HEK293 (cell line): ENCODE data around the gene PPCDC.

Experiments
- GLIS2 ChIP-seq: fragments of 450-650 bp; formaldehyde crosslinking; IDR thresholded peaks from 2 replicates; pipeline ENCODE4 v1.5.1; 2016; ENCODE audit warnings: missing biosample characterization, missing genetic modification characterization
- HOXD13 ChIP-seq: sonication (generic); formaldehyde crosslinking; IDR thresholded peaks from 2 replicates; pipeline ENCODE4 v1.8.0; 2022; ENCODE audit warnings: missing genetic modification reagents, borderline replicate concordance
- KLF10 ChIP-seq: fragments of 450-650 bp; IDR thresholded peaks from 2 replicates; pipeline ENCODE4 v1.5.1; 2018; ENCODE audit warnings: missing biosample characterization, mild to moderate bottlenecking, missing genetic modification characterization
- SP2 ChIP-seq: fragments of 450-650 bp; formaldehyde crosslinking; IDR thresholded peaks from 2 replicates; pipeline ENCODE4 v1.5.1; 2016; ENCODE audit warnings: missing biosample characterization, missing genetic modification characterization
- TRIM28 ChIP-seq: IDR thresholded peaks from 2 replicates; pipeline ENCODE4 v1.6.1; 2011; ENCODE audit warnings: low read length, control low read depth, borderline replicate concordance
- YY2 ChIP-seq: fragments of 450-650 bp; formaldehyde crosslinking; IDR thresholded peaks from 2 replicates; pipeline ENCODE4 v1.5.1; 2016; ENCODE audit warnings: missing biosample characterization, missing genetic modification characterization
- ZBTB48 ChIP-seq: fragments of 450-650 bp; formaldehyde crosslinking; IDR thresholded peaks from 2 replicates; pipeline ENCODE4 v1.5.1; 2016; ENCODE audit warnings: missing biosample characterization, missing genetic modification characterization
- ZEB2 ChIP-seq: fragments of 450-650 bp; formaldehyde crosslinking; IDR thresholded peaks from 2 replicates; pipeline ENCODE4 v1.5.1; 2016; ENCODE audit warnings: missing biosample characterization, missing genetic modification characterization
- ZFP3 ChIP-seq: fragments of 450-650 bp; formaldehyde crosslinking; IDR thresholded peaks from 2 replicates; pipeline ENCODE4 v1.5.1; 2016; ENCODE audit warnings: low read depth, missing biosample characterization, missing genetic modification characterization
- ZFP37 ChIP-seq: fragments of 450-650 bp; formaldehyde crosslinking; IDR thresholded peaks from 2 replicates; pipeline ENCODE4 v1.5.1; 2016; ENCODE audit warnings: missing biosample characterization, missing genetic modification characterization
- ZNF114 ChIP-seq: fragments of 450-650 bp; formaldehyde crosslinking; IDR thresholded peaks from 2 replicates; pipeline ENCODE4 v1.5.0; 2017; ENCODE audit warnings: missing biosample characterization, missing genetic modification characterization
- ZNF146 ChIP-seq: fragments of 450-650 bp; formaldehyde crosslinking; IDR thresholded peaks from 2 replicates; pipeline ENCODE4 v1.5.1; 2016; ENCODE audit warnings: missing biosample characterization, missing genetic modification characterization
- ZNF19 ChIP-seq: fragments of 450-650 bp; formaldehyde crosslinking; IDR thresholded peaks from 2 replicates; pipeline ENCODE4; 2016; ENCODE audit warnings: missing biosample characterization, missing genetic modification characterization, low read depth
- ZNF202 ChIP-seq: fragments of 450-650 bp; formaldehyde crosslinking; IDR thresholded peaks from 2 replicates; pipeline ENCODE4 v1.5.1; 2016; ENCODE audit warnings: missing biosample characterization, missing genetic modification characterization, borderline replicate concordance
- ZNF23 ChIP-seq: fragments of 450-650 bp; formaldehyde crosslinking; IDR thresholded peaks from 2 replicates; pipeline ENCODE4 v1.5.1; 2016; ENCODE audit warnings: missing biosample characterization, missing genetic modification characterization, borderline replicate concordance
- ZNF324 ChIP-seq: fragments of 450-650 bp; formaldehyde crosslinking; IDR thresholded peaks from 2 replicates; pipeline ENCODE4 v1.5.1; 2016; ENCODE audit warnings: missing biosample characterization, missing genetic modification characterization
- ZNF335 ChIP-seq: fragments of 450-650 bp; formaldehyde crosslinking; conservative IDR thresholded peaks from 2 replicates; pipeline ENCODE4 v1.5.1; 2016; ENCODE audit warnings: missing biosample characterization, missing genetic modification characterization
- ZNF404 ChIP-seq: fragments of 450-650 bp; formaldehyde crosslinking; IDR thresholded peaks from 2 replicates; pipeline ENCODE4 v1.5.1; 2017; ENCODE audit warnings: missing biosample characterization, missing genetic modification characterization
- ZNF473 ChIP-seq: fragments of 450-650 bp; formaldehyde crosslinking; IDR thresholded peaks from 2 replicates; pipeline ENCODE4 v1.5.1; 2017; ENCODE audit warnings: missing biosample characterization, missing genetic modification characterization
- ZNF529 ChIP-seq: fragments of 450-650 bp; formaldehyde crosslinking; IDR thresholded peaks from 2 replicates; pipeline ENCODE4 v1.5.1; 2017; ENCODE audit warnings: missing genetic modification characterization, missing biosample characterization; ENCODE audit not compliant: insufficient replicate concordance
- ZNF530 ChIP-seq: fragments of 450-650 bp; formaldehyde crosslinking; IDR thresholded peaks from 2 replicates; pipeline ENCODE4 v1.5.1; 2016; ENCODE audit warnings: low read depth, missing biosample characterization, missing genetic modification characterization
- ZNF664 ChIP-seq: fragments of 450-650 bp; formaldehyde crosslinking; IDR thresholded peaks from 2 replicates; pipeline ENCODE4 v1.5.1; 2016; ENCODE audit warnings: missing biosample characterization, missing genetic modification characterization
- ZNF701 ChIP-seq: fragments of 450-650 bp; formaldehyde crosslinking; IDR thresholded peaks from 2 replicates; pipeline ENCODE4 v1.5.1; 2016; ENCODE audit warnings: missing biosample characterization, missing genetic modification characterization
- TF ChIP-seq, protein P1 (sequence below): fragments of 450-650 bp; formaldehyde crosslinking; IDR thresholded peaks from 2 replicates; pipeline ENCODE4 v1.5.1; 2016; ENCODE audit warnings: missing biosample characterization, missing genetic modification characterization
- TF ChIP-seq, protein P2 (sequence below): fragments of 450-650 bp; formaldehyde crosslinking; IDR thresholded peaks from 2 replicates; pipeline ENCODE4 v1.5.1; 2016; ENCODE audit warnings: missing biosample characterization, missing genetic modification characterization
- TF ChIP-seq, protein P3 (sequence below): fragments of 450-650 bp; formaldehyde crosslinking; IDR thresholded peaks from 2 replicates; pipeline ENCODE4 v1.5.1; 2016; ENCODE audit warnings: missing biosample characterization, missing genetic modification characterization
- TF ChIP-seq, protein P4 (sequence below): fragments of 450-650 bp; formaldehyde crosslinking; IDR thresholded peaks from 2 replicates; pipeline ENCODE4 v1.5.1; 2016; ENCODE audit warnings: missing biosample characterization, missing genetic modification characterization, borderline replicate concordance
- TF ChIP-seq, protein P5 (sequence below): fragments of 450-650 bp; formaldehyde crosslinking; IDR thresholded peaks from 2 replicates; pipeline ENCODE4 v1.5.1; 2016; ENCODE audit warnings: missing biosample characterization, missing genetic modification characterization
- TF ChIP-seq, protein P6 (sequence below): fragments of 450-650 bp; formaldehyde crosslinking; IDR thresholded peaks from 2 replicates; pipeline ENCODE4 v1.5.1; 2016; ENCODE audit warnings: missing biosample characterization, missing genetic modification characterization
- TF ChIP-seq, protein P7 (sequence below): fragments of 450-650 bp; formaldehyde crosslinking; IDR thresholded peaks from 2 replicates; pipeline ENCODE4 v1.5.1; 2017; ENCODE audit warnings: missing biosample characterization, mild to moderate bottlenecking, missing genetic modification characterization, moderate library complexity

The PPCDC gene

DNA sequence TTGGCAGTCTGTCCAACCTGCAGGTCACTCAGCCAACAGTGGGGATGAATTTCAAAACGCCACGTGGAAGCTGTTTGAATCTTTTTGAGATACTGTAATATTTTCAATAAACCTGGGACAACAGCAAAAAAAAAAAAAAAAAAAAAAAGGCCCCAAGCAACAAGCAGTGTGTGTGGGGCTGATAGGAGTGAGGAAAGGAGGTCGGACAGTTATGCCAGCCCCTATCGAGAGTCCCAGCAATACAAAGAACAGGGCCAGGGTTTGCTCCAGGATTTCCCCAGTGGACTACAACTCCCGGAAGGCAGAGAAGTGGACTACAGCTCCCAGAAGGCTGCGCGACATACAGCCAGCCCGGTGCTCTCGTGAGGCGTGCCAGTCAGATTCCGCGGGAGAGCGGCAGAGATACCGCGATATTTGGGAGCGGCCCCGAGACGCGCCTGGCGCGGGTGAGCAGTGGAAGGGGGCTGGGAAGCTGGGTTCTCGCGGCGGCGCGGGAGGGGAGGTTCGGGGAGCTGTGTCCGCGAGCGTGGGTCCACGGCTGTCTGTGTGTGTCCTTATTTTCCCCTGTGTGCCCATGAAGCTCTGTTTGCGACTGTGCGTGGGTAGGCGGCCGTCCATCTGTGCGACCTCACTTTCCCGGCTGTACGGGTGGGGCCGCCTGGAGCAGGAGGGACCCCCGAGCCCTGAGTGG, at the start of gene PPCDC (continued):
- TF ChIP-seq, protein P1, sequence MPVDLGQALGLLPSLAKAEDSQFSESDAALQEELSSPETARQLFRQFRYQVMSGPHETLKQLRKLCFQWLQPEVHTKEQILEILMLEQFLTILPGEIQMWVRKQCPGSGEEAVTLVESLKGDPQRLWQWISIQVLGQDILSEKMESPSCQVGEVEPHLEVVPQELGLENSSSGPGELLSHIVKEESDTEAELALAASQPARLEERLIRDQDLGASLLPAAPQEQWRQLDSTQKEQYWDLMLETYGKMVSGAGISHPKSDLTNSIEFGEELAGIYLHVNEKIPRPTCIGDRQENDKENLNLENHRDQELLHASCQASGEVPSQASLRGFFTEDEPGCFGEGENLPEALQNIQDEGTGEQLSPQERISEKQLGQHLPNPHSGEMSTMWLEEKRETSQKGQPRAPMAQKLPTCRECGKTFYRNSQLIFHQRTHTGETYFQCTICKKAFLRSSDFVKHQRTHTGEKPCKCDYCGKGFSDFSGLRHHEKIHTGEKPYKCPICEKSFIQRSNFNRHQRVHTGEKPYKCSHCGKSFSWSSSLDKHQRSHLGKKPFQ (tag by site-specific recombination) = peak; percentile 47; the same call in 1 of the 2 replicates
- no peak for TF ChIP-seq ZNF529 (tag by site-specific recombination)
- TF ChIP-seq ZNF146 (tag by site-specific recombination) = peak; percentile 62; the same call in 1 of the 2 replicates
- no peak for TF ChIP-seq ZNF473 (tag by site-specific recombination)
- TF ChIP-seq ZNF664 (tag by site-specific recombination) = no peak
- TF ChIP-seq, protein P2, sequence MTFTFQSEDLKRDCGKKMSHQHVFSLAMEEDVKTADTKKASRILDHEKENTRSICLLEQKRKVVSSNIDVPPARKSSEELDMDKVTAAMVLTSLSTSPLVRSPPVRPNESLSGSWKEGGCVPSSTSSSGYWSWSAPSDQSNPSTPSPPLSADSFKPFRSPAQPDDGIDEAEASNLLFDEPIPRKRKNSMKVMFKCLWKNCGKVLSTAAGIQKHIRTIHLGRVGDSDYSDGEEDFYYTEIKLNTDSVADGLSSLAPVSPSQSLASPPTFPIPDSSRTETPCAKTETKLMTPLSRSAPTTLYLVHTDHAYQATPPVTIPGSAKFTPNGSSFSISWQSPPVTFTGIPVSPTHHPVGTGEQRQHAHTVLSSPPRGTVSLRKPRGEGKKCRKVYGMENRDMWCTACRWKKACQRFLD (tag by site-specific recombination) = no peak
- peak; percentile 75 for TF ChIP-seq ZEB2 (tag by site-specific recombination)
- no peak for TF ChIP-seq TRIM28
- no peak for TF ChIP-seq ZNF701
- TF ChIP-seq KLF10 (tag by site-specific recombination) = peak; percentile 76; the same call in 1 of the 2 replicates
- no peak for TF ChIP-seq ZFP3
- TF ChIP-seq YY2 (tag by site-specific recombination) = peak; percentile 73; the same call in 1 of the 2 replicates
- TF ChIP-seq, protein P3, sequence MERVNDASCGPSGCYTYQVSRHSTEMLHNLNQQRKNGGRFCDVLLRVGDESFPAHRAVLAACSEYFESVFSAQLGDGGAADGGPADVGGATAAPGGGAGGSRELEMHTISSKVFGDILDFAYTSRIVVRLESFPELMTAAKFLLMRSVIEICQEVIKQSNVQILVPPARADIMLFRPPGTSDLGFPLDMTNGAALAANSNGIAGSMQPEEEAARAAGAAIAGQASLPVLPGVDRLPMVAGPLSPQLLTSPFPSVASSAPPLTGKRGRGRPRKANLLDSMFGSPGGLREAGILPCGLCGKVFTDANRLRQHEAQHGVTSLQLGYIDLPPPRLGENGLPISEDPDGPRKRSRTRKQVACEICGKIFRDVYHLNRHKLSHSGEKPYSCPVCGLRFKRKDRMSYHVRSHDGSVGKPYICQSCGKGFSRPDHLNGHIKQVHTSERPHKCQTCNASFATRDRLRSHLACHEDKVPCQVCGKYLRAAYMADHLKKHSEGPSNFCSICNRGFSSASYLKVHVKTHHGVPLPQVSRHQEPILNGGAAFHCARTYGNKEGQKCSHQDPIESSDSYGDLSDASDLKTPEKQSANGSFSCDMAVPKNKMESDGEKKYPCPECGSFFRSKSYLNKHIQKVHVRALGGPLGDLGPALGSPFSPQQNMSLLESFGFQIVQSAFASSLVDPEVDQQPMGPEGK (tag by site-specific recombination) = peak; percentile 97
- peak; percentile 78; the same call in 1 of the 2 replicates for TF ChIP-seq ZBTB48
- no peak for TF ChIP-seq ZNF114
- no peak for TF ChIP-seq ZNF202 (tag by site-specific recombination)
- peak; percentile 70 for TF ChIP-seq SP2 (tag by site-specific recombination)
- peak; percentile 87 for TF ChIP-seq ZFP37
- TF ChIP-seq ZNF404 = no peak
- TF ChIP-seq, protein P4, sequence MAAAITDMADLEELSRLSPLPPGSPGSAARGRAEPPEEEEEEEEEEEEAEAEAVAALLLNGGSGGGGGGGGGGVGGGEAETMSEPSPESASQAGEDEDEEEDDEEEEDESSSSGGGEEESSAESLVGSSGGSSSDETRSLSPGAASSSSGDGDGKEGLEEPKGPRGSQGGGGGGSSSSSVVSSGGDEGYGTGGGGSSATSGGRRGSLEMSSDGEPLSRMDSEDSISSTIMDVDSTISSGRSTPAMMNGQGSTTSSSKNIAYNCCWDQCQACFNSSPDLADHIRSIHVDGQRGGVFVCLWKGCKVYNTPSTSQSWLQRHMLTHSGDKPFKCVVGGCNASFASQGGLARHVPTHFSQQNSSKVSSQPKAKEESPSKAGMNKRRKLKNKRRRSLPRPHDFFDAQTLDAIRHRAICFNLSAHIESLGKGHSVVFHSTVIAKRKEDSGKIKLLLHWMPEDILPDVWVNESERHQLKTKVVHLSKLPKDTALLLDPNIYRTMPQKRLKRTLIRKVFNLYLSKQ = no peak; the same call in 1 of the 2 replicates
- TF ChIP-seq ZNF19 = no peak
- TF ChIP-seq ZNF530 (tag by site-specific recombination) = no peak
- TF ChIP-seq, protein P5, sequence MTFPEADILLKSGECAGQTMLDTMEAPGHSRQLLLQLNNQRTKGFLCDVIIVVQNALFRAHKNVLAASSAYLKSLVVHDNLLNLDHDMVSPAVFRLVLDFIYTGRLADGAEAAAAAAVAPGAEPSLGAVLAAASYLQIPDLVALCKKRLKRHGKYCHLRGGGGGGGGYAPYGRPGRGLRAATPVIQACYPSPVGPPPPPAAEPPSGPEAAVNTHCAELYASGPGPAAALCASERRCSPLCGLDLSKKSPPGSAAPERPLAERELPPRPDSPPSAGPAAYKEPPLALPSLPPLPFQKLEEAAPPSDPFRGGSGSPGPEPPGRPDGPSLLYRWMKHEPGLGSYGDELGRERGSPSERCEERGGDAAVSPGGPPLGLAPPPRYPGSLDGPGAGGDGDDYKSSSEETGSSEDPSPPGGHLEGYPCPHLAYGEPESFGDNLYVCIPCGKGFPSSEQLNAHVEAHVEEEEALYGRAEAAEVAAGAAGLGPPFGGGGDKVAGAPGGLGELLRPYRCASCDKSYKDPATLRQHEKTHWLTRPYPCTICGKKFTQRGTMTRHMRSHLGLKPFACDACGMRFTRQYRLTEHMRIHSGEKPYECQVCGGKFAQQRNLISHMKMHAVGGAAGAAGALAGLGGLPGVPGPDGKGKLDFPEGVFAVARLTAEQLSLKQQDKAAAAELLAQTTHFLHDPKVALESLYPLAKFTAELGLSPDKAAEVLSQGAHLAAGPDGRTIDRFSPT = peak; percentile 41; the same call in 1 of the 2 replicates
- TF ChIP-seq ZNF335 (tag by site-specific recombination) = peak; percentile 94
- TF ChIP-seq, protein P6, sequence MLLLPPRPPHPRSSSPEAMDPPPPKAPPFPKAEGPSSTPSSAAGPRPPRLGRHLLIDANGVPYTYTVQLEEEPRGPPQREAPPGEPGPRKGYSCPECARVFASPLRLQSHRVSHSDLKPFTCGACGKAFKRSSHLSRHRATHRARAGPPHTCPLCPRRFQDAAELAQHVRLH (tag by site-specific recombination) = no peak; the same call in none of the 2 replicates
- TF ChIP-seq GLIS2 = peak; percentile 51
- TF ChIP-seq HOXD13 = peak; percentile 62; the same call in 1 of the 2 replicates
- TF ChIP-seq ZNF324 (tag by site-specific recombination) = peak; percentile 87; the same call in 1 of the 2 replicates
- TF ChIP-seq, protein P7, sequence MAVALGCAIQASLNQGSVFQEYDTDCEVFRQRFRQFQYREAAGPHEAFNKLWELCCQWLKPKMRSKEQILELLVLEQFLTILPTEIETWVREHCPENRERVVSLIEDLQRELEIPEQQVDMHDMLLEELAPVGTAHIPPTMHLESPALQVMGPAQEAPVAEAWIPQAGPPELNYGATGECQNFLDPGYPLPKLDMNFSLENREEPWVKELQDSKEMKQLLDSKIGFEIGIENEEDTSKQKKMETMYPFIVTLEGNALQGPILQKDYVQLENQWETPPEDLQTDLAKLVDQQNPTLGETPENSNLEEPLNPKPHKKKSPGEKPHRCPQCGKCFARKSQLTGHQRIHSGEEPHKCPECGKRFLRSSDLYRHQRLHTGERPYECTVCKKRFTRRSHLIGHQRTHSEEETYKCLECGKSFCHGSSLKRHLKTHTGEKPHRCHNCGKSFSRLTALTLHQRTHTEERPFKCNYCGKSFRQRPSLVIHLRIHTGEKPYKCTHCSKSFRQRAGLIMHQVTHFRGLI = no peak
- TF ChIP-seq ZNF23 (tag by site-specific recombination) = 0 out of 2 replicates have a peak, but pooled peaks have one; percentile 29
